Peyer's patch (tissue), 4 donors: Measurements from ENCODE around the gene VMP1. TPM values are rescaled to one million over a fixed set of nuclear protein-coding genes. Genes with fewer than 3 reads are reported as not detected.
"Not testable (repeated sequence)": the region's sequence is repeated elsewhere in the genome, so short reads cannot be mapped to it uniquely, and the experiment has no call there.

Source experiments
- DNase-seq, 3 donors: peaks; one replicate each; pipeline ENCODE4 v3.0.0-alpha.2; 2017 to 2019
- H3K27ac ChIP-seq, 4 donors: fragments of 200-600 bp; sonication (generic); one replicate each; pipeline ENCODE4 v1.5.1; 2016 to 2019
- H3K27me3 ChIP-seq, 2 donors: fragments of 200-600 bp; sonication (generic); one replicate each; pipeline ENCODE4 v1.5.1; 2019
- H3K36me3 ChIP-seq, 3 donors: fragments of 200-600 bp; sonication (generic); one replicate each; pipeline ENCODE4 v1.5.1; 2016 to 2019
- H3K4me1 ChIP-seq, 4 donors: fragments of 200-600 bp; sonication (generic); one replicate each; pipeline ENCODE4 v1.5.1; 2016 to 2019
- H3K4me3 ChIP-seq, 4 donors: fragments of 200-600 bp; sonication (generic); 1 replicate in 3 of 4; 2 replicates in 1 of 4; pipeline ENCODE4 v1.5.1; 2016 to 2019; ENCODE audit warnings: mild to moderate bottlenecking in 1 of 4
- H3K9me3 ChIP-seq, 4 donors: fragments of 200-600 bp; sonication (generic); one replicate each; pipeline ENCODE4 v1.5.1; 2016 to 2019; ENCODE audit warnings: mild to moderate bottlenecking in 1 of 4
- POLR2A ChIP-seq, 2 donors: fragments of 450-650 bp; IDR thresholded peaks; one replicate each; pipeline ENCODE4 v1.5.1; 2017; ENCODE audit warnings: antibody characterized with exemption in 2 of 2, mild to moderate bottlenecking in 2 of 2, moderate library complexity in 2 of 2
- total RNA-seq, 4 donors: library from RNA; depleted of rRNA; stranded (reverse); fragments of >200 nt; gene quantifications; one replicate each; pipeline ENCODE4 v1.1.0, GENCODE V29; 2016
- TF ChIP-seq, protein P1 (sequence below), 6 experiments: fragments of 450-650 bp in 4 of 6; fragments of 200-600 bp in 2 of 6; sonication (generic) in 1 of 6; IDR thresholded peaks; one replicate each; pipeline ENCODE4 v1.5.1; 2017 to 2019; ENCODE audit warnings: antibody characterized with exemption in 6 of 6, mild to moderate bottlenecking in 3 of 6, moderate library complexity in 1 of 6

VMP1 gene
- total RNA-seq, 4 donors from 2014 or later: 228 to 366 (median 332) TPM

GRCh38 chr17:59800530-59800942, 93.1 kb downstream of the VMP1 start:
- no peak overlapping the region for H3K27ac ChIP-seq
- H3K27me3 ChIP-seq: no peaks in the 10 kb centered on the region
- peaks cover 0 to 4% (median 0%) of the 10 kb centered on the region in 3 donors for H3K36me3 ChIP-seq
- H3K9me3 ChIP-seq: no peaks in the 10 kb centered on the region
- TF ChIP-seq, protein P1, sequence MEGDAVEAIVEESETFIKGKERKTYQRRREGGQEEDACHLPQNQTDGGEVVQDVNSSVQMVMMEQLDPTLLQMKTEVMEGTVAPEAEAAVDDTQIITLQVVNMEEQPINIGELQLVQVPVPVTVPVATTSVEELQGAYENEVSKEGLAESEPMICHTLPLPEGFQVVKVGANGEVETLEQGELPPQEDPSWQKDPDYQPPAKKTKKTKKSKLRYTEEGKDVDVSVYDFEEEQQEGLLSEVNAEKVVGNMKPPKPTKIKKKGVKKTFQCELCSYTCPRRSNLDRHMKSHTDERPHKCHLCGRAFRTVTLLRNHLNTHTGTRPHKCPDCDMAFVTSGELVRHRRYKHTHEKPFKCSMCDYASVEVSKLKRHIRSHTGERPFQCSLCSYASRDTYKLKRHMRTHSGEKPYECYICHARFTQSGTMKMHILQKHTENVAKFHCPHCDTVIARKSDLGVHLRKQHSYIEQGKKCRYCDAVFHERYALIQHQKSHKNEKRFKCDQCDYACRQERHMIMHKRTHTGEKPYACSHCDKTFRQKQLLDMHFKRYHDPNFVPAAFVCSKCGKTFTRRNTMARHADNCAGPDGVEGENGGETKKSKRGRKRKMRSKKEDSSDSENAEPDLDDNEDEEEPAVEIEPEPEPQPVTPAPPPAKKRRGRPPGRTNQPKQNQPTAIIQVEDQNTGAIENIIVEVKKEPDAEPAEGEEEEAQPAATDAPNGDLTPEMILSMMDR (IDR thresholded peaks at IDR 0.05): no peak
- no peak for TF ChIP-seq POLR2A (IDR thresholded peaks at IDR 0.05)
- DNase-seq: no peak
- no peak overlapping the region for H3K4me3 ChIP-seq
- H3K4me1 ChIP-seq: peaks cover 0 to 2% (median 0%) of the 10 kb centered on the region in 4 donors

DNA sequence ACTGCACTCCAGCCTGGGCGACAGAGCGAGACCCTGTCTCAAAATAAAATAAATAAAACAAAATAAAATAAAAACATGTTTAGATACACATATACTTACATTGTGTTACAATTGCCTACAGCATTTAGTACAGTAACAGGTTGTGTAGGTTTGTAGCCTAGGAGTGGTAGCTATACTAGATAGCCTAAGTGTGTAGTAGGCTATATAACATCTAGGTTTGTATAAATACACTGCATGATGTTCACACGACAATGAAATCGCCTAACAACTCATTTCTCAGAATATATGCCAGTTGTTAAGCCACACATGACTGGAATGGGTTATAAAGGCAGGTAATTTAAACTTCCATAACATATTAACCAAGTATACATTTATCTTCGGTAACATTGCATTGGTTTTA, 94.7 kb downstream of the VMP1 start:
- H3K9me3 ChIP-seq: no peaks in the 10 kb centered on the region
- peaks cover 0 to 2% (median 0%) of the 10 kb centered on the region in 4 donors for H3K4me1 ChIP-seq
- no peaks in the 10 kb centered on the region for H3K36me3 ChIP-seq
- no peak for DNase-seq
- TF ChIP-seq, protein P1 (IDR thresholded peaks at IDR 0.05): no peak
- no peak for TF ChIP-seq POLR2A (IDR thresholded peaks at IDR 0.05)
- no peak overlapping the region for H3K4me3 ChIP-seq
- no peaks in the 10 kb centered on the region for H3K27me3 ChIP-seq
- H3K27ac ChIP-seq: no peak overlapping the region

DNA sequence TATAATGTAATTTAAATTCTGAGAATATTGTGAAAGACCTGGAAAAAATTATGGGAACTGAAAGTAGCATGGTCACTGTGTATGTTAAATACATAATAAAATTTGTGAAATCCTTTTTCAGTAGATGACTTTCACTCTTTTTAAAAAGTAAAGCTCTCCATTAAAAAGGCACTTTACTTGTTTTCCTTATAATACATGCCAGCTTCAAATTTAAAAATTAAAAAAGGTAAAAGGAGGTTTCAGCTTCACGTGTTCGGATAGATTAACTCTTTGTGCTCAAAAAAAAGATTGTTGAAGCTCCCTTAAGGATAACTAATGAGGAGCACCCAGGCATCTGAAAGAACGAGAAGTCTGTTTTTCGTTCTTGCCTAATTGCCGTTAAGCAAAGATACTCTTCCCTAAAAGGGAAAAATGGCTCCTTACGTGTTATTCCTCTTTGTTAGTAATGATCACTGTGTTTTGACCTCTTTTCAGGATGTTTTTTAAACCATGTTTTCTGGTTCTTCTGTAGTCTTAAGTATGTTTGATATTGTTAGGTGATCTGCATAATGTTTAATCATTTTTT, 97.5 kb downstream of the VMP1 start:
- Histone ChIP-seq H3K4me3 (no peak overlapping the region), H3K36me3 (peaks cover 0 to 2% (median 0%) of the 10 kb centered on the region in 3 donors), H3K4me1 (no peaks in the 10 kb centered on the region), H3K27me3 (no peaks in the 10 kb centered on the region), H3K9me3 (no peaks in the 10 kb centered on the region), H3K27ac (peak overlapping the region in 1 of 4 donors; percentile 52)
- DNase-seq: no peak
- TF ChIP-seq, protein P1 (IDR thresholded peaks at IDR 0.05): no peak
- TF ChIP-seq POLR2A (IDR thresholded peaks at IDR 0.05): no peak

GRCh38 chr17:59806322-59806721, 98.9 kb downstream of the VMP1 start:
- H3K4me1 ChIP-seq, H3K4me3 ChIP-seq, H3K27me3 ChIP-seq, H3K9me3 ChIP-seq, H3K27ac ChIP-seq, H3K36me3 ChIP-seq, DNase-seq: not testable (repeated sequence)

GRCh38 chr17:59807892-59808509, 100.5 kb downstream of the VMP1 start:
- Histone ChIP-seq H3K4me1 (no peaks in the 10 kb centered on the region), H3K9me3 (no peaks in the 10 kb centered on the region), H3K27me3 (no peaks in the 10 kb centered on the region), H3K27ac (peak overlapping the region in 2 of 4 donors; percentile 54 to 60), H3K36me3 (peaks cover 0 to 18% (median 0%) of the 10 kb centered on the region in 3 donors), H3K4me3 (no peak overlapping the region)
- no peak for DNase-seq
- TF ChIP-seq POLR2A (IDR thresholded peaks at IDR 0.05): no peak
- TF ChIP-seq, protein P1 (IDR thresholded peaks at IDR 0.05): no peak

DNA sequence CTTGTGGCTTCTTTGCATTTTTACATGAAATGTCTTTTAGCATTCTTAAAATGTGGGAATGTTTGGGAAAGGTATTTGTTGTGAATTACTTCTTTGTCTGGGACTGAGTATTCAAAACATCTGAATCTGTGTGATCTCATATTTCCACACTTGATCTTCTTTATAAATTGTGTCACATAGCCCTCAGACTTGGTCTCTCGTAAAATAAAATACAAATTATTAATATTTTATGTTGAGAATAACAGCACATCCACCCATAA, 103.4 kb downstream of the VMP1 start:
- Histone ChIP-seq H3K4me1 (no peaks in the 10 kb centered on the region), H3K4me3 (no peak overlapping the region), H3K27ac (no peak overlapping the region), H3K9me3 (no peaks in the 10 kb centered on the region), H3K36me3 (peaks cover 0 to 21% (median 0%) of the 10 kb centered on the region in 3 donors), H3K27me3 (no peaks in the 10 kb centered on the region)
- DNase-seq: no peak
- TF ChIP-seq, protein P1 (IDR thresholded peaks at IDR 0.05): no peak
- no peak for TF ChIP-seq POLR2A (IDR thresholded peaks at IDR 0.05)
